ENCODE data around the gene MTA3.

- TF ChIP-seq CTCF (IDR thresholded peaks at IDR 0.05) (peak; percentile 98), EZH2 (IDR thresholded peaks at IDR 0.05) (no peak)
Observed at GRCh38 chr2:42663106-42663780, 94.8 kb downstream of the MTA3 start.
